Ishikawa (cell line): Measurements from ENCODE around the gene ZNF474.

Experiments
- CEBPB ChIP-seq: IDR thresholded peaks from 2 replicates; pipeline ENCODE4 v1.6.1; 2012
- EGR1 ChIP-seq: IDR thresholded peaks from 2 replicates; pipeline ENCODE4 v1.6.1; 2012
- EP300 ChIP-seq: IDR thresholded peaks from 2 replicates; pipeline ENCODE4 v1.6.1; 2012; ENCODE audit warnings: borderline replicate concordance
- RAD21 ChIP-seq: IDR thresholded peaks from 2 replicates; pipeline ENCODE4 v1.6.1; 2012; ENCODE audit warnings: low read depth
- TAF1 ChIP-seq: IDR thresholded peaks from 2 replicates; pipeline ENCODE4 v1.6.1; 2012; ENCODE audit warnings: low read depth, mild to moderate bottlenecking
- YY1 ChIP-seq: IDR thresholded peaks from 2 replicates; pipeline ENCODE4 v1.6.1; 2012; ENCODE audit warnings: low read depth
- ZBTB7A ChIP-seq: IDR thresholded peaks from 2 replicates; pipeline ENCODE4 v1.6.1; 2012; ENCODE audit warnings: low read depth

GRCh38 chr5:122126756-122127321 lies 2.5 kb upstream of the ZNF474 start:
- TF ChIP-seq EP300: no peak
- no peak for TF ChIP-seq ZBTB7A
- no peak for TF ChIP-seq RAD21
- TF ChIP-seq YY1: no peak
- no peak for TF ChIP-seq EGR1
- no peak for TF ChIP-seq CEBPB
- TF ChIP-seq TAF1: no peak
